Body of pancreas (tissue), 4 donors: ENCODE measurements around the gene CENPU. TPM values are rescaled to one million over a fixed set of nuclear protein-coding genes. Genes with fewer than 3 reads are reported as not detected.
"Not testable (repeated sequence)": the region's sequence is repeated elsewhere in the genome, so short reads cannot be mapped to it uniquely, and the experiment has no call there.

Experiments
- ATAC-seq: fragments of 150-250 bp; one replicate; pipeline ENCODE4 v1.9.1; 2016
- DNase-seq, 4 donors: peaks; one replicate each; pipeline ENCODE4 v3.0.0-alpha.2; 2019
- H3K27ac ChIP-seq, 4 donors: fragments of 200-600 bp; sonication (generic); 1 replicate in 3 of 4; 2 replicates in 1 of 4; pipeline versions ENCODE4 v1.5.1 to v1.6.1; 2016 to 2019; ENCODE audit warnings: mild to moderate bottlenecking in 1 of 4, mixed read lengths in 1 of 4, moderate library complexity in 1 of 4
- H3K27me3 ChIP-seq, 2 donors: fragments of 200-600 bp; sonication (generic); one replicate each; pipeline ENCODE4 v1.6.0; 2016; ENCODE audit warnings: mild to moderate bottlenecking in 1 of 2
- H3K36me3 ChIP-seq, 2 donors: fragments of 200-600 bp; sonication (generic); replicated peaks in 1 of 2; 2 replicates each; pipeline ENCODE4 v1.5.1; 2016; ENCODE audit warnings: low read depth in 2 of 2; ENCODE audit not compliant: insufficient read depth in 1 of 2
- H3K4me1 ChIP-seq: fragments of 200-600 bp; sonication (generic); one replicate; pipeline ENCODE4 v1.6.0; 2016
- H3K4me3 ChIP-seq, 2 donors: fragments of 200-600 bp; sonication (generic); 1 replicate in 1 of 2; 2 replicates in 1 of 2; pipeline ENCODE4 v1.5.1; 2016 to 2019
- H3K9me3 ChIP-seq, 3 donors: fragments of 200-600 bp; sonication (generic); 1 replicate in 2 of 3; 2 replicates in 1 of 3; pipeline ENCODE4 v1.5.1; 2016
- CTCF ChIP-seq, 7 experiments: fragments of 450-650 bp in 4 of 7; fragments of 200-600 bp in 3 of 7; sonication (generic) in 3 of 7; IDR thresholded peaks; one replicate each; pipeline ENCODE4 v1.5.1; 2016 to 2019; ENCODE audit warnings: antibody characterized with exemption in 7 of 7
- POLR2A ChIP-seq, 3 donors: fragments of 450-650 bp; IDR thresholded peaks; one replicate each; pipeline ENCODE4 v1.6.1; 2016; ENCODE audit warnings: antibody characterized with exemption in 3 of 3, mild to moderate bottlenecking in 2 of 3
- WGBS, 2 donors: methylation state at CpG; one replicate each; pipeline ENCODE4 v1.1.5; 2017; 5-methylcytosine and 5-hydroxymethylcytosine counted together
- intact Hi-C: fragments of 100-400 bp; cut with DNase I; formaldehyde crosslinking; loops from one replicate; pipeline ENCODE4 v1.15.1; 2023
- total RNA-seq, 2 donors: library from RNA; depleted of rRNA; stranded (reverse); fragments of >200 nt; gene quantifications; one replicate each; pipeline ENCODE4 v1.1.0, GENCODE V29; 2016

Gene CENPU
- total RNA-seq, 2 donors from 2014 or later: 2.1 to 2.3 TPM

DNA sequence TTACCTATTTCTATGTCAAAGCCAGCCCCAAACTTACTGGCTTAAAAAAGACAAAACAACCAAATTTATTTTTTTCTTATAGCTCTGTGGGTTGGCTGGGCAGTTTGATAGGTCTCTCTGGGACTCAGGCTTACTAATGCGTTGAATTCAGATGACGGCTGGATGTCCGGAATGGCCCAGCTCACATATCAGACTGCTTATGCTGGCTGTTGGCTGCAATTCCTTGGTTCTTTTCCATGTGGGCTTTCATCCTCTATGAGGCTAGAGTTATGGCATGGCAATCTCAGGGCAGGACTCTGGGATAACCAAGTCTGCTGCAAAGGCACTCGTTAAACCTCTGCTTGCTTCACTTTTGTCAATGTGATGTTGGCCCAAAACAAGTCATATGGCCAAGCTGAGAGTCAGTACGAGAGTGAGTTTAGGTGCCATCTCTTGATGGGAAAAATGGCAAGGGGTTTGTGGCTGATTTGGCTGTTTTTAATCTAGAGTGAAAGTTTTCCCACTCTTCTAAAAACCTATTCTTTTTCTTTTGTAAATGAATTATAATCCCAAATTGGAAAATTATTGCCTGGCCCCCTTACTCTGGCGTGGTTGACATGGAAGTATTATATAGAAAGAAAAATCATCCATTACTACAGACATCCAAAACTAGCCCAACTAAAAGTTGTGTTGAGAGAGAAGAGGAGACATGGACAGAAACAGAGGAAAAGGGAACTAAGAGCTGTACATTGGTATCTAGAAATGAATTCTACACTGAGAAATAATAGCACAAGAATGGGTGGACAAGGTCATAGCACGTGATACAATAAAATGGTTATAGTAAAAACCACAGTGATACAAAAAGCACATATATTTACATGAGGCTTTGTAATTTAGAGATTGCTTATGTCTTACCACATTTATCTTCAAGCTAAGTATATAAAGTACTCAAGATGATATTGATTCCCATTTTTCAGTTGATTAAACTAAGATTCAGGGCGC is 77.7 kb downstream of the CENPU start:
- DNase-seq: no peak
- H3K36me3 ChIP-seq: peaks cover 0 to 2% of the 10 kb centered on the region in 2 donors
- no peak overlapping the region for H3K4me3 ChIP-seq
- TF ChIP-seq POLR2A (IDR thresholded peaks at IDR 0.05) (no peak), CTCF (IDR thresholded peaks at IDR 0.05) (no peak)
- no peak for ATAC-seq
- no peaks in the 10 kb centered on the region for H3K4me1 ChIP-seq
- H3K27me3 ChIP-seq: no peaks in the 10 kb centered on the region
- intact Hi-C loops: no loop called here
- no peaks in the 10 kb centered on the region for H3K9me3 ChIP-seq
- H3K27ac ChIP-seq: no peak overlapping the region
- 92 to 93% methylated on average over 8 of the region's 8 CpGs for WGBS, 2 donors

DNA sequence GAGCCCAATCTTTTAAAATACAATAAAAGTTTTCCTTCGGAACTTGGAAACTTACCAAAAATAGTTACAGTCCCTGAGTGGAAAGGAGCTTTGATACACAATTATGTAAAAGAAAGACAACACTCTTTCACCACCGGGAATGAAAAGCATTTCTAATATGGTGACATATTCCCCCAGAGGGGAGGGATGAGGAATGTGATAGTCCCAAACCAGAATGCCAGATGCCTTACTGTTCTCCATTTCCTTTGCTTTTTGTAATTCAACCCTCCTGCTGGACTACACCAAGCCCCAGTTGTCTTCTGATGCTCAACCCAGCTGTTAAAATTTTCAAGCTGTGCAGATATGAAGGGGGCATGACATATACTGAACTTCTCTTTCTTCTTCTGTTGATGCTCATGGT is 80.2 kb downstream of the CENPU start:
- intact Hi-C loops: no loop called here
- H3K27ac ChIP-seq: no peak overlapping the region
- H3K27me3 ChIP-seq: no peaks in the 10 kb centered on the region
- no peaks in the 10 kb centered on the region for H3K9me3 ChIP-seq
- DNase-seq (no peak), ATAC-seq (no peak)
- peaks cover 8% of the 10 kb centered on the region for H3K4me1 ChIP-seq
- TF ChIP-seq CTCF (IDR thresholded peaks at IDR 0.05) (no peak), POLR2A (IDR thresholded peaks at IDR 0.05) (no peak)
- H3K36me3 ChIP-seq: no peaks in the 10 kb centered on the region
- H3K4me3 ChIP-seq: no peak overlapping the region
- 33 to 48% methylated on average over 2 of the region's 2 CpGs for WGBS, 2 donors

DNA sequence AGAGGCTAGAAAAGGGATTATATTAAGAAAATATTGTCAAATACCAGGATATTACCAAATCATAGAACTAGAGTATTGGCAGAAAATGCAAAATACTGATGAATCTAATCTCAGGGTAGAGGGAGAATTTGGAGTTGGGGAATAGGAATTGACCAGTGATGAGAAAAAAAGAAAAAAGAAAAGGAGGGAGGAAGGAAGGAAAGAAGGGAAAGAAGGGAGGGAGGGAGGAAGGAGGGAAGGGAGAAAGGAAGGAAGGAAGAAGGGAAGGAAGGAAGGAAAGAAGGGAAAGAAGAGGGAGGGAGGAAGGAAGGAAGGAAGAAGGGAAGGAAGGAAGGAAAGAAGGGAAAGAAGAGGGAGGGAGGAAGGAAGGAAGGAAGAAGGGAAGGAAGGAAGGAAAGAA is 81.2 kb downstream of the CENPU start:
- DNase-seq, H3K27ac ChIP-seq, H3K4me3 ChIP-seq, H3K9me3 ChIP-seq, H3K36me3 ChIP-seq, intact Hi-C loops, ATAC-seq, H3K27me3 ChIP-seq: not testable (repeated sequence)
- peaks cover 13% of the 10 kb centered on the region for H3K4me1 ChIP-seq

DNA sequence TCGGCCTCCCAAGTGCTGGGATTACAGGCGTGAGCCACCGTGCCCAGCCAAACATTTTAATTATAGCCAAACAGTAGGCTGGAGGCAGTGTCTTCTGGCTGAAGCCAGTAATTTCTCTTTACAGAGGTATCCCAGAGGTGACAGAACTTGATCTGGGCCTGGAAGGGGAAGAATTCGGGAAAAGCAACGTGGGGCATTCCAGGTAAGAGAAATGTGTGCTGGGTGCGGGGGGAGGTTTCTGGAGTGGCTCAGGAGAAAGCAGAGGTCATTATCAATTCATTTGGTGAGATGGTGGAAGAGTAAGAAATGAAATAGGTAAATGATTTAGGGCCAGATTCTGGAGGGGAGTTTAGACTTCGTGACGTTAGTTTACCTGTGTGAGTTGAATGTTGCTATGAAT is 82.0 kb downstream of the CENPU start:
- Histone ChIP-seq H3K36me3 (no peaks in the 10 kb centered on the region), H3K9me3 (no peaks in the 10 kb centered on the region), H3K27ac (no peak overlapping the region), H3K27me3 (no peaks in the 10 kb centered on the region), H3K4me3 (no peak overlapping the region), H3K4me1 (peaks cover 21% of the 10 kb centered on the region)
- ATAC-seq (no peak), DNase-seq (no peak)
- intact Hi-C loops: no loop called here
- WGBS, 2 donors: 89 to 92% methylated on average over 8 of the region's 8 CpGs
- TF ChIP-seq CTCF (IDR thresholded peaks at IDR 0.05) (no peak), POLR2A (IDR thresholded peaks at IDR 0.05) (no peak)

GRCh38 chr4:184649971-184650855 is 83.7 kb downstream of the CENPU start:
- H3K36me3 ChIP-seq: no peaks in the 10 kb centered on the region
- TF ChIP-seq CTCF (IDR thresholded peaks at IDR 0.05) (no peak), POLR2A (IDR thresholded peaks at IDR 0.05) (no peak)
- DNase-seq (peak in 3 of 4 donors; percentile 20 to 30 (median 24)), ATAC-seq (no peak)
- H3K27ac ChIP-seq: peak overlapping the region; percentile 59 to 98 (median 95)
- no peaks in the 10 kb centered on the region for H3K27me3 ChIP-seq
- intact Hi-C loops: no loop called here
- no peaks in the 10 kb centered on the region for H3K9me3 ChIP-seq
- H3K4me1 ChIP-seq: peaks cover 37% of the 10 kb centered on the region
- H3K4me3 ChIP-seq: peak overlapping the region in 1 of 2 donors; percentile 53
- 29 to 33% methylated on average over 21 of the region's 21 CpGs for WGBS, 2 donors
